K562 (cell line): Measurements from ENCODE around the gene UFSP1. TPM values are rescaled to one million over a fixed set of nuclear protein-coding genes. Genes with fewer than 3 reads are reported as not detected.

Experiments used
- C11orf30 ChIP-seq: fragments of 450-650 bp; IDR thresholded peaks from 2 replicates; pipeline ENCODE4 v1.6.1; 2016; ENCODE audit warnings: low read depth, mild to moderate bottlenecking
- POLR2AphosphoS2 ChIP-seq: IDR thresholded peaks from 2 replicates; pipeline ENCODE4 v1.6.1; 2012; ENCODE audit warnings: low read length, improper control_type of control experiment
- SOX6 ChIP-seq: fragments of 450-650 bp; IDR thresholded peaks from 2 replicates; pipeline ENCODE4 v1.6.1; 2014; ENCODE audit warnings: mild to moderate bottlenecking
- SP2 ChIP-seq: IDR thresholded peaks from 2 replicates; pipeline ENCODE4 v1.6.1; 2011; ENCODE audit warnings: mild to moderate bottlenecking, low read depth, low read length, moderate library complexity; ENCODE audit not compliant: poor library complexity, severe bottlenecking; ENCODE audit errors: extremely low read depth
- SPI1 ChIP-seq: IDR thresholded peaks from 2 replicates; pipeline ENCODE4 v1.6.1; 2011; ENCODE audit warnings: low read depth, low read length, control low read depth, borderline replicate concordance
- polyA plus RNA-seq, 8 experiments: library from polyadenylated mRNA; depleted of rRNA in 4 of 8; stranded (reverse) in 5 of 8; unstranded in 3 of 8; fragments of >200 nt; fragmentation: Nextera tagmentation in 2 of 8; fragmentation: Illumina TruSeq in 1 of 8; extraction: Ambion mirVana in 2 of 8; extraction: Trizol in 1 of 8; gene quantifications; 2 replicates each; pipeline versions ENCODE4 v1.2.1 to v1.2.3, GENCODE V29; 2011 to 2014; ENCODE audit warnings: inconsistent platforms in 1 of 8, missing spikeins in 1 of 8
- total RNA-seq, 7 experiments: library from RNA; depleted of rRNA in 6 of 7; stranded (reverse); fragments of >200 nt in 6 of 7; fragmentation: Illumina TruSeq in 2 of 7; extraction: Trizol in 2 of 7; gene quantifications; 2 replicates each; pipeline versions ENCODE4 v1.2.1 to v1.2.3, GENCODE V29; 2011 to 2021; ENCODE audit warnings: low replicate concordance in 1 of 7
- TF ChIP-seq, protein P1 (sequence below), 2 experiments: fragments of 450-650 bp in 1 of 2; IDR thresholded peaks; 2 replicates each; pipeline ENCODE4 v1.6.1; 2011 to 2017; ENCODE audit warnings: low read depth in 2 of 2, antibody characterized with exemption in 1 of 2, borderline replicate concordance in 1 of 2, low read length in 1 of 2, mild to moderate bottlenecking in 1 of 2, mixed read lengths in 1 of 2; ENCODE audit not compliant: control insufficient read depth in 1 of 2
- TF ChIP-seq, protein P2 (sequence below): sonication (generic); formaldehyde crosslinking; IDR thresholded peaks from 2 replicates; pipeline ENCODE4 v1.8.0; 2022; ENCODE audit warnings: missing genetic modification reagents, mild to moderate bottlenecking, moderate library complexity, borderline replicate concordance
- TF ChIP-seq, protein P3 (sequence below), 2 experiments: fragments of 450-650 bp; formaldehyde crosslinking in 1 of 2; IDR thresholded peaks; 2 replicates each; pipeline versions ENCODE4 v1.4.0 to v1.6.1; 2014 to 2020; ENCODE audit warnings: mild to moderate bottlenecking in 2 of 2, borderline replicate concordance in 1 of 2, low read depth in 1 of 2
- TF ChIP-seq, protein P4 (sequence below): fragments of 450-650 bp; IDR thresholded peaks from 2 replicates; pipeline ENCODE4 v1.6.1; 2016; ENCODE audit warnings: missing biosample characterization, missing genetic modification characterization

UFSP1 gene
- total and polyA plus RNA-seq, 9 of the 15 experiments (the other 6 are each of a cell fraction or from before 2014, with no cell fraction given) = 0.50 to 18.8 (median 2.1) TPM

DNA sequence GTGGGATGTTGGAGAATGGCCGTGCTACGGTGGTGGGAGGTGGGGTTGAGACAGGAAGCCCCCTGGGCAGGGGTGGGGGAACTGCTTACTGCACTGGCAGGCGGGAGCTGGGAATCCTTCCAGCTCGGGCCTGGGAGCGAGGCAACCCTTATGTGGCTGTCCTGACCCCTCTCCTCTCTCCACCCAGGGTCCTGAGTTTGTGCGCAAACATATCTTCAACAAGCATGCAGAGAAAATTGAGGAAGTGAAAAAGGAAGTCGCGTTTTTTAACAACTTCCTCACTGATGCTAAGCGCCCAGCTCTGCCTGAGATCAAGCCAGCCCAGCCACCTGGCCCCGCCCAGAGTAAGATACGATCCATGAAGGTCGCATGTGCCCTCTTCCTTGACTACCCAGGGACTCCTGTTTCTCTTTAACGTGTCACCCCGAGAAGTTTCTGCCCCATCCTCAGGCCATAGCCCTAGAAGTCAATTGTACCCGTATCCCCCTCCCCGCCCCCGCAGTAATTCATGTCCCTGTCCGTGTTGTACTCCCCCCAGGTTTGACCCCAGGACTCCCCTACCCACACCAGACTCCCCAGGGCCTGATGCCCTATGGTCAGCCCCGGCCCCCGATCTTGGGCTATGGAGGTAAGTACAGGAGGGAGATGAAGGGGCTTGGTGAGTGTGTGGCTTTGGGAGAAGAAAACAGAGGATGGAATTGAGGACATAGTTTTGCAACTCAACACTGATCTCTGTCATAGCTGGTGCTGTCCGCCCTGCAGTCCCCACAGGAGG is 1.8 kb downstream of the UFSP1 start (continued):
- TF ChIP-seq, protein P1, sequence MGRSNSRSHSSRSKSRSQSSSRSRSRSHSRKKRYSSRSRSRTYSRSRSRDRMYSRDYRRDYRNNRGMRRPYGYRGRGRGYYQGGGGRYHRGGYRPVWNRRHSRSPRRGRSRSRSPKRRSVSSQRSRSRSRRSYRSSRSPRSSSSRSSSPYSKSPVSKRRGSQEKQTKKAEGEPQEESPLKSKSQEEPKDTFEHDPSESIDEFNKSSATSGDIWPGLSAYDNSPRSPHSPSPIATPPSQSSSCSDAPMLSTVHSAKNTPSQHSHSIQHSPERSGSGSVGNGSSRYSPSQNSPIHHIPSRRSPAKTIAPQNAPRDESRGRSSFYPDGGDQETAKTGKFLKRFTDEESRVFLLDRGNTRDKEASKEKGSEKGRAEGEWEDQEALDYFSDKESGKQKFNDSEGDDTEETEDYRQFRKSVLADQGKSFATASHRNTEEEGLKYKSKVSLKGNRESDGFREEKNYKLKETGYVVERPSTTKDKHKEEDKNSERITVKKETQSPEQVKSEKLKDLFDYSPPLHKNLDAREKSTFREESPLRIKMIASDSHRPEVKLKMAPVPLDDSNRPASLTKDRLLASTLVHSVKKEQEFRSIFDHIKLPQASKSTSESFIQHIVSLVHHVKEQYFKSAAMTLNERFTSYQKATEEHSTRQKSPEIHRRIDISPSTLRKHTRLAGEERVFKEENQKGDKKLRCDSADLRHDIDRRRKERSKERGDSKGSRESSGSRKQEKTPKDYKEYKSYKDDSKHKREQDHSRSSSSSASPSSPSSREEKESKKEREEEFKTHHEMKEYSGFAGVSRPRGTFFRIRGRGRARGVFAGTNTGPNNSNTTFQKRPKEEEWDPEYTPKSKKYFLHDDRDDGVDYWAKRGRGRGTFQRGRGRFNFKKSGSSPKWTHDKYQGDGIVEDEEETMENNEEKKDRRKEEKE (IDR thresholded peaks at IDR 0.05; ENCODE audit: borderline replicate concordance in 1 of 2, control insufficient read depth in 1 of 2, low read depth in 2 of 2, low read length in 1 of 2) = no peak
- TF ChIP-seq, protein P2, sequence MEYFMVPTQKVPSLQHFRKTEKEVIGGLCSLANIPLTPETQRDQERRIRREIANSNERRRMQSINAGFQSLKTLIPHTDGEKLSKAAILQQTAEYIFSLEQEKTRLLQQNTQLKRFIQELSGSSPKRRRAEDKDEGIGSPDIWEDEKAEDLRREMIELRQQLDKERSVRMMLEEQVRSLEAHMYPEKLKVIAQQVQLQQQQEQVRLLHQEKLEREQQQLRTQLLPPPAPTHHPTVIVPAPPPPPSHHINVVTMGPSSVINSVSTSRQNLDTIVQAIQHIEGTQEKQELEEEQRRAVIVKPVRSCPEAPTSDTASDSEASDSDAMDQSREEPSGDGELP (CRISPR knock-in tag) = 0 out of 2 replicates have a peak, but pooled peaks have one; percentile 20
- TF ChIP-seq SP2 = no peak
- peak; percentile 100 for TF ChIP-seq SPI1
- TF ChIP-seq, protein P3, sequence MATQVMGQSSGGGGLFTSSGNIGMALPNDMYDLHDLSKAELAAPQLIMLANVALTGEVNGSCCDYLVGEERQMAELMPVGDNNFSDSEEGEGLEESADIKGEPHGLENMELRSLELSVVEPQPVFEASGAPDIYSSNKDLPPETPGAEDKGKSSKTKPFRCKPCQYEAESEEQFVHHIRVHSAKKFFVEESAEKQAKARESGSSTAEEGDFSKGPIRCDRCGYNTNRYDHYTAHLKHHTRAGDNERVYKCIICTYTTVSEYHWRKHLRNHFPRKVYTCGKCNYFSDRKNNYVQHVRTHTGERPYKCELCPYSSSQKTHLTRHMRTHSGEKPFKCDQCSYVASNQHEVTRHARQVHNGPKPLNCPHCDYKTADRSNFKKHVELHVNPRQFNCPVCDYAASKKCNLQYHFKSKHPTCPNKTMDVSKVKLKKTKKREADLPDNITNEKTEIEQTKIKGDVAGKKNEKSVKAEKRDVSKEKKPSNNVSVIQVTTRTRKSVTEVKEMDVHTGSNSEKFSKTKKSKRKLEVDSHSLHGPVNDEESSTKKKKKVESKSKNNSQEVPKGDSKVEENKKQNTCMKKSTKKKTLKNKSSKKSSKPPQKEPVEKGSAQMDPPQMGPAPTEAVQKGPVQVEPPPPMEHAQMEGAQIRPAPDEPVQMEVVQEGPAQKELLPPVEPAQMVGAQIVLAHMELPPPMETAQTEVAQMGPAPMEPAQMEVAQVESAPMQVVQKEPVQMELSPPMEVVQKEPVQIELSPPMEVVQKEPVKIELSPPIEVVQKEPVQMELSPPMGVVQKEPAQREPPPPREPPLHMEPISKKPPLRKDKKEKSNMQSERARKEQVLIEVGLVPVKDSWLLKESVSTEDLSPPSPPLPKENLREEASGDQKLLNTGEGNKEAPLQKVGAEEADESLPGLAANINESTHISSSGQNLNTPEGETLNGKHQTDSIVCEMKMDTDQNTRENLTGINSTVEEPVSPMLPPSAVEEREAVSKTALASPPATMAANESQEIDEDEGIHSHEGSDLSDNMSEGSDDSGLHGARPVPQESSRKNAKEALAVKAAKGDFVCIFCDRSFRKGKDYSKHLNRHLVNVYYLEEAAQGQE (IDR thresholded peaks at IDR 0.05; ENCODE audit: borderline replicate concordance) = no peak
- TF ChIP-seq, protein P3 (CRISPR knock-in tag; IDR thresholded peaks at IDR 0.05; ENCODE audit: low read depth) = no peak
- no peak for TF ChIP-seq C11orf30
- TF ChIP-seq, protein P4, sequence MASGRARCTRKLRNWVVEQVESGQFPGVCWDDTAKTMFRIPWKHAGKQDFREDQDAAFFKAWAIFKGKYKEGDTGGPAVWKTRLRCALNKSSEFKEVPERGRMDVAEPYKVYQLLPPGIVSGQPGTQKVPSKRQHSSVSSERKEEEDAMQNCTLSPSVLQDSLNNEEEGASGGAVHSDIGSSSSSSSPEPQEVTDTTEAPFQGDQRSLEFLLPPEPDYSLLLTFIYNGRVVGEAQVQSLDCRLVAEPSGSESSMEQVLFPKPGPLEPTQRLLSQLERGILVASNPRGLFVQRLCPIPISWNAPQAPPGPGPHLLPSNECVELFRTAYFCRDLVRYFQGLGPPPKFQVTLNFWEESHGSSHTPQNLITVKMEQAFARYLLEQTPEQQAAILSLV = no peak
- TF ChIP-seq POLR2AphosphoS2 = 0 out of 2 replicates have a peak, but pooled peaks have one; percentile 64
- no peak; the same call in 1 of the 2 replicates for TF ChIP-seq SOX6
